Stimulated activated naive CD8-positive, alpha-beta T cell treated with anti-CD3 and anti-CD28 coated beads, Interleukin-15, Interleukin-2, amounts not matched to agents 100 ng/mL and 50 ng/mL, for 24 hours (primary cell): Measurements from ENCODE around the gene SPATA21.

ENCODE experiments used
- H3K27ac Mint-ChIP-seq: one replicate; pipeline ENCODE4 v1.8.0; 2021; ENCODE audit warnings: mild to moderate bottlenecking, mixed read lengths
- H3K27me3 Mint-ChIP-seq: one replicate; pipeline ENCODE4 v1.8.0; 2021; ENCODE audit warnings: mixed read lengths
- H3K36me3 Mint-ChIP-seq: one replicate; pipeline ENCODE4 v1.8.0; 2021; ENCODE audit warnings: low read depth, mixed read lengths
- H3K4me1 Mint-ChIP-seq: one replicate; pipeline ENCODE4 v1.8.0; 2021; ENCODE audit warnings: low read depth, mixed read lengths
- H3K4me3 Mint-ChIP-seq: one replicate; pipeline ENCODE4 v1.8.0; 2021; ENCODE audit warnings: mild to moderate bottlenecking, mixed read lengths
- H3K9me3 Mint-ChIP-seq: one replicate; pipeline ENCODE4 v1.8.0; 2021; ENCODE audit warnings: mixed read lengths

Gene SPATA21

DNA sequence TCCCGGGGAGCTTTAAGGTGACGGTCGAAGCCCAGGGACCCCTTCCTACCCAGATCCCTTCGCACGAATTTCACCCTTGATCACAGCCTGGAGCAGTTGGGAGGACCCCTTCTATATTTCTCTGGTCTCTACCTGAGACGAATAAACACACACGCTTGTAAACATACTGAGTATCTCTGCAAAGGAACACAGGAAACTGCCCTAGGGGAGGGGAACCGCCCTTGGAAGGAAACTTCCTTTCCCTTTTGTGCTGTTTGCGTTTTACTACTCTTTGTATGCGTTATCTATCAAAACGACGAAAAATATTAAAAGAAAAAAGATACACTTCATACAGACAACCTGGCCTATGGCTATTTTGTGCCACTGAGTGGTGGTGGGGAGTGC is 4.0 kb upstream of the SPATA21 start:
- H3K4me1 Mint-ChIP-seq: peaks cover 28% of the 10 kb centered on the region
- no peaks in the 10 kb centered on the region for H3K27me3 Mint-ChIP-seq
- H3K27ac Mint-ChIP-seq: peak overlapping the region; percentile 85
- H3K9me3 Mint-ChIP-seq: no peaks in the 10 kb centered on the region
- H3K36me3 Mint-ChIP-seq: peaks cover 12% of the 10 kb centered on the region
- H3K4me3 Mint-ChIP-seq: peak overlapping the region; percentile 92

DNA sequence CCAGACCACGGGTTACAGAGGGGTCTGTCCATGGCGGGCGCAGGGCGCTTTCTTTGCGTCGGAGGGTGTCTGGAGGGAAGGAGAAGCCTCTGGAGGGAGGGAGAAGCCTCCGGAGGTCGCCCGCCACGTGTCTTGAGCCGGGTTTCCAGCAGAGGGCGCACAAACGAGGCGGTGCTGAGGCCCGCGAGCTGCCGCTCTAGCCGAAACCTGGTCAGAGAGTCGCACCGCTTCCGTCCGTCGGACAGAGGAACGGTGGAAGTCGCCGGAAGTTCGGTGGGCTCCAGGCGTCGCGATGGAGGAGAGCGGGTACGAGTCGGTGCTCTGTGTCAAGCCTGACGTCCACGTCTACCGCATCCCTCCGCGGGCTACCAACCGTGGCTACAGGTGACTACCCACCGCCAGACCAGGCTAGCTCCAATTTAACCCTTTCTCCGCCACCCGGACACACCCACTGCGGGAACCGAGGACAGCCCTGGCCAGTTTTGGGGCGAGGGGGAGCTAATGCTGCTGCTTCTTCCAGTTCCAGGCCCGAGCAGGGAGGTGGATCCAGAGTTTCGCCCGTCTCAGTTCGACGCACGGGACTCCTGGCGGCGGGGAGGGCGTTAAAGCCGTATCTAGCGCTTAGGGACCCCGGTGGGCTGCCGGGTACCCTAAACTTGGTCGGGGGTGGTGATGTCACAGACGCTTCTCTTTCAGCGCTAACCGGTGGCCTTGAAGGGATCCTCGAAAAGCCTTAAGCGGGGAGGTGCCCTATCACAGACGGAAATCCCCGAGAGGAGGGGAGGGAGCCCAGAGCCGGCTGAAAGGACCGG is 3.5 kb upstream of the SPATA21 start, which contains the start of gene NECAP2:
TSS of gene NECAP2 (plus strand) at position 255 of the 812 bp plus-strand sequence. CDS start at position 293, 38 bp downstream.
- Mint-ChIP-seq H3K4me1 (peaks cover 28% of the 10 kb centered on the region), H3K4me3 (peak within 1 kb of the TSS; percentile 92), H3K36me3 (peaks cover 12% of the 10 kb centered on the region), H3K27ac (peak within 1 kb of the TSS; percentile 85), H3K27me3 (no peaks in the 10 kb centered on the region), H3K9me3 (no peaks in the 10 kb centered on the region)

- Mint-ChIP-seq H3K4me1 (peaks cover 30% of the 10 kb centered on the region), H3K27me3 (no peaks in the 10 kb centered on the region), H3K36me3 (peaks cover 9% of the 10 kb centered on the region), H3K9me3 (no peaks in the 10 kb centered on the region), H3K4me3 (peak overlapping the region; percentile 92), H3K27ac (peak overlapping the region; percentile 85)
Observed at GRCh38 chr1:16440131-16440469, 2.9 kb upstream of the SPATA21 start.

GRCh38 chr1:16438924-16439323 is 1.7 kb upstream of the SPATA21 start:
- Mint-ChIP-seq H3K27ac (no peak overlapping the region), H3K4me3 (no peak overlapping the region), H3K36me3 (peaks cover 2% of the 10 kb centered on the region), H3K4me1 (peaks cover 32% of the 10 kb centered on the region), H3K9me3 (no peaks in the 10 kb centered on the region), H3K27me3 (no peaks in the 10 kb centered on the region)

GRCh38 chr1:16438516-16438915 is 1.3 kb upstream of the SPATA21 start:
- no peaks in the 10 kb centered on the region for H3K9me3 Mint-ChIP-seq
- H3K4me3 Mint-ChIP-seq: no peak overlapping the region
- H3K27ac Mint-ChIP-seq: no peak overlapping the region
- H3K27me3 Mint-ChIP-seq: no peaks in the 10 kb centered on the region
- H3K4me1 Mint-ChIP-seq: peaks cover 32% of the 10 kb centered on the region
- no peaks in the 10 kb centered on the region for H3K36me3 Mint-ChIP-seq

DNA sequence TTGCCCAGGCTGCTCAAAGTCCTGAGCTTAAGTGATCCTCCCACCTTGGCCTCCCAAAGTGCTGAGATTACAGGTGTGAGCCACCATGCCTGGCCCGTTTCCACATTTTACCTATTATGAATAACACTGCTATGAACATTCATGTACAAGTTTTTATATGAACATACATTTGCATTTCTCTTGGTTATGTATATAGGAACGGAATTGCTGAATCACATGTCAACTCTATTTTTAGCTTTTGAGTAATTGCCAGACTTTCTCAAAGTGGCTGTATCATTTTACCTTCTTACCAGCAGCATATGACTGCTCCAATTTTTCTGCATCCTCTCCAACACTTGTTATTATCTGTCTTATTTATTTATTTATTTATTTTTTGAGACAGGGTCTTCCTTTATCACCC is 2.7 kb downstream of the SPATA21 start:
- H3K27me3 Mint-ChIP-seq: peaks cover 6% of the 10 kb centered on the region
- no peaks in the 10 kb centered on the region for H3K9me3 Mint-ChIP-seq
- no peak overlapping the region for H3K27ac Mint-ChIP-seq
- H3K4me1 Mint-ChIP-seq: peaks cover 4% of the 10 kb centered on the region
- no peak overlapping the region for H3K4me3 Mint-ChIP-seq
- no peaks in the 10 kb centered on the region for H3K36me3 Mint-ChIP-seq

- Mint-ChIP-seq H3K9me3 (no peaks in the 10 kb centered on the region), H3K36me3 (no peaks in the 10 kb centered on the region), H3K4me1 (peaks cover 4% of the 10 kb centered on the region)
Observed at GRCh38 chr1:16434007-16434406, 3.2 kb downstream of the SPATA21 start.

GRCh38 chr1:16433030-16433429 is 4.2 kb downstream of the SPATA21 start:
- H3K36me3 Mint-ChIP-seq: no peaks in the 10 kb centered on the region
- peaks cover 4% of the 10 kb centered on the region for H3K4me1 Mint-ChIP-seq
- H3K27me3 Mint-ChIP-seq: peaks cover 6% of the 10 kb centered on the region
- no peak overlapping the region for H3K4me3 Mint-ChIP-seq
- no peaks in the 10 kb centered on the region for H3K9me3 Mint-ChIP-seq
- no peak overlapping the region for H3K27ac Mint-ChIP-seq

More at GRCh38 chr1:16434007-16434406, 3.2 kb downstream of the SPATA21 start:
- no peak overlapping the region for H3K4me3 Mint-ChIP-seq
- H3K27me3 Mint-ChIP-seq: peaks cover 6% of the 10 kb centered on the region
- no peak overlapping the region for H3K27ac Mint-ChIP-seq

DNA sequence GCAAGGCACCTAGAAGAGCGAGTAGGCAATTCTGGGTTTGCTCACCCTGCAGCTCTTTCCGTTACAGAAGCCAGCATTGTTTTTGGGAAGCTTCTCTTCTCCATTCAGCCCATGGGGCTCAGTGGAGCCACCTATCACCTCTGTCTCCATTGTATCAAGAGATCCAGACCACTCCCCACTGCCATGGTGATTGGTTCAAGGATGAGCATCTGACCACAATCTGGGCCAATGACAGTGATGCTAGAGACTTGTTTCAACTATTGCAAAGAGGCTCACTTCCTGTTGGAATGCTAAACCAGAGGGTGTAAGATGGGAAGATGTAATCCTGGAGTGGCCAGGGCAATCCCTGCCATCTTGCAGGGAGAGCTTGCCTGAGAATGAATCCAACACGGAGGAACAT is 6.6 kb downstream of the SPATA21 start:
- Mint-ChIP-seq H3K27me3 (peaks cover 6% of the 10 kb centered on the region), H3K36me3 (no peaks in the 10 kb centered on the region), H3K4me1 (peaks cover 4% of the 10 kb centered on the region), H3K9me3 (no peaks in the 10 kb centered on the region), H3K27ac (no peak overlapping the region), H3K4me3 (no peak overlapping the region)

GRCh38 chr1:16425125-16426025 is 11.8 kb downstream of the SPATA21 start:
- H3K4me3 Mint-ChIP-seq: no peak overlapping the region
- no peaks in the 10 kb centered on the region for H3K36me3 Mint-ChIP-seq
- H3K27ac Mint-ChIP-seq: no peak overlapping the region
- no peaks in the 10 kb centered on the region for H3K9me3 Mint-ChIP-seq
- H3K27me3 Mint-ChIP-seq: no peaks in the 10 kb centered on the region
- H3K4me1 Mint-ChIP-seq: peaks cover 18% of the 10 kb centered on the region

DNA sequence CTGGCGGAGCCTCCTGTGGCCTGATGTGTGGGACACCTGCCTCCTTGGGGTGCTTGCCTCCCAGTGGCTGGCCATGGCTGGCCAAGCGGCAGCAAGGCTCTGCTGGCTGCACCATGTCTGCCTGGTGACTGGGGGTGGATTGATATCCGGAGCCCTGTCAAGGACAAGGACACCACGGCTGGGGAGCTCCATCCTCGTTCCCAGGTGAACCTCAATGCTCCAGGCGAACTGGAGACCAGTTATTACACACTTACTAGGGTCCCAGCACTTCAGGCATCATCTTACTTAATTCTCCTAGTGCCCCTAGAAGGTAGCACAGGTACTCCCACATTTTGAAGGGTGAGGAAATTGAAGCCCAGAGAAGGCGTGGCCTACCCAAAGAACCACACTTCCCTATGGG is 15.2 kb downstream of the SPATA21 start:
- Mint-ChIP-seq H3K36me3 (no peaks in the 10 kb centered on the region), H3K9me3 (no peaks in the 10 kb centered on the region), H3K27me3 (no peaks in the 10 kb centered on the region), H3K27ac (no peak overlapping the region), H3K4me3 (no peak overlapping the region), H3K4me1 (peaks cover 40% of the 10 kb centered on the region)

DNA sequence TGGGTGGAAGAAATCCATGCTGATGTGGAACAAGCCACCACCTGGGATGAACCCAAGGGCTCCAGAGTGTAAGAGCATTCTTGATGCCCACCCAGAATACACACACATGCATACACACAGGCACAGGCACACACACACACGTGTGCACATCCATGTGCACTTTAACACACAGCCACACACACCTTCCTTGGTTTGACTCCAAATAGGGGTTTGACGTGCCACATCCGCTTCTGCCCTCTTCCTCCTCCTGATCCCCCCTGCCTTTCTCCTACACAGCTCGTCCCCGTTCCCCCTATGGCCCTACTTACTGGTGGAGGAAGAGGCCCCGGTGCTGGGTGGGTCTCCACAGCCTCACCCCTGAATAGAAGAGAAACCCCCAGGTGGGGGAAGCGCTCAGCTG is 16.0 kb downstream of the SPATA21 start:
- H3K4me3 Mint-ChIP-seq: peak overlapping the region; percentile 47
- H3K27ac Mint-ChIP-seq: peak overlapping the region; percentile 83
- H3K9me3 Mint-ChIP-seq: no peaks in the 10 kb centered on the region
- H3K27me3 Mint-ChIP-seq: no peaks in the 10 kb centered on the region
- H3K4me1 Mint-ChIP-seq: peaks cover 40% of the 10 kb centered on the region
- no peaks in the 10 kb centered on the region for H3K36me3 Mint-ChIP-seq

- H3K4me1 Mint-ChIP-seq: peaks cover 40% of the 10 kb centered on the region
Observed at GRCh38 chr1:16420424-16421118, 16.7 kb downstream of the SPATA21 start.

GRCh38 chr1:16418823-16419425 is 18.3 kb downstream of the SPATA21 start:
- peaks cover 40% of the 10 kb centered on the region for H3K4me1 Mint-ChIP-seq
- no peaks in the 10 kb centered on the region for H3K9me3 Mint-ChIP-seq
- no peak overlapping the region for H3K4me3 Mint-ChIP-seq
- no peaks in the 10 kb centered on the region for H3K27me3 Mint-ChIP-seq
- H3K27ac Mint-ChIP-seq: peak overlapping the region; percentile 79
- H3K36me3 Mint-ChIP-seq: no peaks in the 10 kb centered on the region

More at GRCh38 chr1:16420424-16421118, 16.7 kb downstream of the SPATA21 start:
- Mint-ChIP-seq H3K9me3 (no peaks in the 10 kb centered on the region), H3K27me3 (no peaks in the 10 kb centered on the region), H3K36me3 (no peaks in the 10 kb centered on the region), H3K4me3 (peak overlapping the region; percentile 47), H3K27ac (peak overlapping the region; percentile 83)
